SH-SY5Y (cell line): ENCODE results near the gene ANKMY1.

Experiments used
- GATA2 ChIP-seq: IDR thresholded peaks from 2 replicates; pipeline ENCODE4 v1.6.1; 2011; ENCODE audit warnings: mild to moderate bottlenecking, low read depth, low read length
- GATA3 ChIP-seq: IDR thresholded peaks from 2 replicates; pipeline ENCODE4 v1.6.1; 2011; ENCODE audit warnings: low read depth, mild to moderate bottlenecking, low read length, moderate library complexity

DNA sequence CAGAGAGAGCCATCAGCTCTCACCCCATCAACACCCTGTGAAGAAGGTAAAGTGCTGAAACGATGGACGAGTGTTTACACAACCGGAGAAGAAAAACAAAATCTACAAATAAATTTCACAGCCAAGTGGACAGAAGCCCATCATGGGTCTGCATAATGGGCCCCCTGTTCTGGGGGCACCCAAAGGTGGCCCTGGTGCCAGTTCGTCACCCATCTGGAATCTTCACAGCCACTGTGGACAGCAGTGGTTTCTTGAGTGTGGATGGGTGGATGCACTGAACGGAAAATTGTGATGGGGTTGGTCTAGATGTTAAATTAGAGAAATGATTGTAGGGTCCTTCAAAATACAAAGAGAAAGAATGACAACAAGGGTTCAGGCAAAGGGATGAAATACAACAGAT is 38.8 kb downstream of the ANKMY1 start:
- no peak for TF ChIP-seq GATA2
- no peak for TF ChIP-seq GATA3
